ENCODE data around the gene PIP4K2B.

- TF ChIP-seq CTCF (conservative IDR thresholded peaks at IDR 0.05; ENCODE audit: low read length) (no peak), EZH2phosphoT487 (IDR thresholded peaks at IDR 0.05; ENCODE audit: borderline replicate concordance, low read depth, low read length) (no peak)
Measured at GRCh38 chr17:38796451-38797157, 2.8 kb downstream of the PIP4K2B start.

Measured in OCI-LY7 (cell line).